Measurements from ENCODE around the gene GLI1. TPM values are rescaled to one million over a fixed set of nuclear protein-coding genes. Genes with fewer than 3 reads are reported as not detected.

GLI1 gene
- total RNA-seq, 2 donors from 2014 or later = 3.4 to 6.4 TPM

DNA sequence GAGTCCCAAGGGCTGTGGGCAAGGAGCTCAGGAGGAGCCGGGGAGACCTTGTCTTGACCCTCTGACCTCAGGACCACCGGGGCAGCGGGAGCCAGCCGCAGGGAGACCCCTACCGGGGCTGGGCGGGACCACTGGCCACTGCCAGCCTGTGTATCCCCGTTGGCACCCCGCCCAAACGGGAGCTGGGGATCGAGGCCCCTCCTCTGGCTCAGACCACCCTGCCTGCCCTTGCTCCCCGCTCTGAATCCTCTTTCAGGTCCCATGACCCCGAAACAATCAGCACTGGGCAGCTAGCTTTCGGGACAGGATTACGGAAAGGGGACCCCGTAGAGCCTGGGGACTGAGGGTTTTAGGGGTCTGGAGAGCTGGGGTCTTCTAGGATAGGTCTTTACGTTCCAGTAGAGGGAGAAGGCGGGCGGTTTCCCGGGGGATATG lies 1.3 kb downstream of the GLI1 start:
- peaks cover 21% of the 10 kb centered on the region for H3K4me1 Mint-ChIP-seq

DNA sequence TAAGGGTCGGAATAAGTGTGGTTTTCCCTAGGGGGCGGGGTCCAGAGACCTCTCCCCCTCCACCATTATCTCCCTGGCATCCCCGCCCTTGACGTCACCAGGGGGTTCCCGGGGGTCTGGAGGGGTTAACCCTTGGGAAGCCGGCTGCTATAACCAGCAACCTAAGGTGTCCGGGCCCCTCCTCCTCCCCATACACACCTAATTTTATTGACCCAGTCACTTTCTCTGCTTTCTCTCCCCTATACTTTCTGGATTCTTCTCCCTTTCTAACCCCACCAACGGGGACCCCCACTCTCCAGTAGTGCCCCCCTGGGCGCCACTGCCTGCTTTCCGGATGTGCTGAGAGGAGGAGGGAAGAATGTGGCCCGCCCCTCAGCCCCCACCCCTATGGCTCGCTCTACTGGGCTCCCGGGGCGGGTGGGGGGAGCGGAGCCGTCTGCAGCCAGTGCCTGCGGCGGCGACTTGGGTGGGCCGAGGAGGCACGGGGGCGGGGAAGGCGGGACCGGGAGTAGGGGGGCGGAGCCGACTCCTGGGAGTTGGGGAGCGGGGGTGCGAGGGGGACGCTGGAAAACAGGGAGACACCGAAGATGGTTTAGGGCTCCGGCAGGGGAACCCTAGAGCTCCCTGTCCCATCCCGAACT lies 1.8 kb downstream of the GLI1 start:
- TF ChIP-seq CTCF (conservative IDR thresholded peaks at IDR 0.05) = no peak
- Histone ChIP-seq H3K9ac (ENCODE audit: extremely low read depth, low read length, poor library complexity, severe bottlenecking) (peak overlapping the region; percentile 18), H3K36me3 (ENCODE audit: control insufficient read depth, insufficient read depth, low read length) (no peaks in the 10 kb centered on the region), H3K4me1 (ENCODE audit: control insufficient read depth, insufficient read depth, low read length) (no peaks in the 10 kb centered on the region), H3K27ac (ENCODE audit: low read depth, low read length) (peak overlapping the region; percentile 44), H3K9me3 (ENCODE audit: control insufficient read depth, low read length) (no peaks in the 10 kb centered on the region), H3K4me3 (ENCODE audit: low read length) (peak overlapping the region; percentile 87), H3K27me3 (ENCODE audit: control insufficient read depth, insufficient read depth, low read length, poor library complexity, severe bottlenecking) (peaks cover 35% of the 10 kb centered on the region)
- peak; percentile 95 for DNase-seq
- Mint-ChIP-seq H3K27me3 (ENCODE audit: insufficient read depth) (peaks cover 38% of the 10 kb centered on the region), H3K4me3 (peak overlapping the region; percentile 83), H3K9me3 (no peaks in the 10 kb centered on the region), H3K4me1 (peaks cover 16% of the 10 kb centered on the region), H3K36me3 (ENCODE audit: low read depth) (no peaks in the 10 kb centered on the region), H3K27ac (peak overlapping the region; percentile 90)
- 0% methylated on average over 4 to 31 of the region's 32 CpGs for WGBS, 2 experiments (ENCODE audit: insufficient coverage in 1 of 2, insufficient read length in 1 of 2)

More for the DNA sequence above, 1.3 kb downstream of the GLI1 start:
- Mint-ChIP-seq H3K27me3 (ENCODE audit: insufficient read depth) (peaks cover 40% of the 10 kb centered on the region), H3K9me3 (no peaks in the 10 kb centered on the region), H3K36me3 (ENCODE audit: low read depth) (no peaks in the 10 kb centered on the region), H3K4me3 (peak overlapping the region; percentile 83), H3K27ac (peak overlapping the region; percentile 52)
- H3K27me3 ChIP-seq (ENCODE audit: control insufficient read depth, insufficient read depth, low read length, poor library complexity, severe bottlenecking) = peaks cover 34% of the 10 kb centered on the region
- DNase-seq = peak; percentile 95
- no peaks in the 10 kb centered on the region for H3K36me3 ChIP-seq (ENCODE audit: control insufficient read depth, insufficient read depth, low read length)
- peak; percentile 58 for TF ChIP-seq CTCF (conservative IDR thresholded peaks at IDR 0.05)
- 0 to 1% methylated on average over 4 to 17 of the region's 19 CpGs for WGBS, 2 experiments (ENCODE audit: insufficient coverage in 1 of 2, insufficient read length in 1 of 2)
- no peaks in the 10 kb centered on the region for H3K9me3 ChIP-seq (ENCODE audit: control insufficient read depth, low read length)
- H3K4me1 ChIP-seq (ENCODE audit: control insufficient read depth, insufficient read depth, low read length) = no peaks in the 10 kb centered on the region
- H3K4me3 ChIP-seq (ENCODE audit: low read length) = peak overlapping the region; percentile 87
- H3K9ac ChIP-seq (ENCODE audit: extremely low read depth, low read length, poor library complexity, severe bottlenecking) = peak overlapping the region; percentile 18
- H3K27ac ChIP-seq (ENCODE audit: low read depth, low read length) = peak overlapping the region; percentile 44

DNA sequence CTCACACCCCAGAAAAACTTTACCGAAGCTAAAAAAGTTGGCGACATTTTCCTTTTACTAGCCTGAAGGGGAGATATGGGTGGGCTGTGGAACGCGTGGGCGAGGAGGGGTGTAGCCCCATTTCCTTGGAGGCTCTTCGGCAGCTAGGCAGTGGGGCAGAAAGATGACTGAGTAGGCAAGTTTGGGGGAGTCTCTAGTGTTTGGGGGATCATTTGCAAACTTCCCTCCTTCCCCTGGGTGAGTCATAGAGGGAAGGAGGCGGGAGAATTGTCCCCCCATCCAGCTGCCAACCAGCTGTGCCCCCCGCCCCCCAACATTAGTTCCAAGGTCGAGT lies 2.3 kb downstream of the GLI1 start:
- no peak overlapping the region for H3K27ac ChIP-seq (ENCODE audit: low read depth, low read length)
- Mint-ChIP-seq H3K27me3 (ENCODE audit: insufficient read depth) (peaks cover 38% of the 10 kb centered on the region), H3K4me3 (peak overlapping the region; percentile 83)

More for the DNA sequence above, 2.3 kb downstream of the GLI1 start:
- H3K36me3 Mint-ChIP-seq (ENCODE audit: low read depth) = no peaks in the 10 kb centered on the region
- 0% methylated on average over 9 of the region's 9 CpGs; no CpG with 5 or more reads in 1 of the 2 experiments for WGBS, 2 experiments (ENCODE audit: insufficient coverage in 1 of 2, insufficient read length in 1 of 2)
- peak overlapping the region; percentile 87 for H3K4me3 ChIP-seq (ENCODE audit: low read length)
- no peak for TF ChIP-seq CTCF (conservative IDR thresholded peaks at IDR 0.05)
- H3K36me3 ChIP-seq (ENCODE audit: control insufficient read depth, insufficient read depth, low read length) = no peaks in the 10 kb centered on the region
- peaks cover 35% of the 10 kb centered on the region for H3K27me3 ChIP-seq (ENCODE audit: control insufficient read depth, insufficient read depth, low read length, poor library complexity, severe bottlenecking)
- H3K27ac Mint-ChIP-seq = peak overlapping the region; percentile 90
- H3K9me3 ChIP-seq (ENCODE audit: control insufficient read depth, low read length) = no peaks in the 10 kb centered on the region
- H3K9ac ChIP-seq (ENCODE audit: extremely low read depth, low read length, poor library complexity, severe bottlenecking) = no peak overlapping the region
- peaks cover 16% of the 10 kb centered on the region for H3K4me1 Mint-ChIP-seq
- DNase-seq = no peak
- no peaks in the 10 kb centered on the region for H3K9me3 Mint-ChIP-seq
- H3K4me1 ChIP-seq (ENCODE audit: control insufficient read depth, insufficient read depth, low read length) = no peaks in the 10 kb centered on the region

Data from endodermal cell (in vitro differentiated cells).